HL-60 (cell line): ENCODE results near the gene KISS1R.
A peak's percentile ranks its signal among the peaks of the same experiment; 100 is the strongest.

Experiments used
- DNase-seq, 2 experiments: peaks; one replicate each; pipeline ENCODE4 v3.0.0-alpha.2; 2010 to 2020; ENCODE audit warnings: low read depth in 1 of 2, low spot score in 1 of 2
- H3K27ac ChIP-seq: fragments of 250-450 bp; sonication (Bioruptor Pico); replicated peaks from 2 replicates; pipeline ENCODE4 v1.5.1; 2020; ENCODE audit warnings: mild to moderate bottlenecking, moderate library complexity
- H3K27me3 ChIP-seq: fragments of 250-450 bp; sonication (Bioruptor Pico); 2 replicates; pipeline ENCODE4 v1.5.1; 2021; ENCODE audit warnings: mild to moderate bottlenecking, moderate library complexity; ENCODE audit not compliant: insufficient read depth, poor library complexity, severe bottlenecking
- H3K4me3 ChIP-seq: replicated peaks from 2 replicates; pipeline ENCODE4 v1.5.1; 2011; ENCODE audit warnings: mild to moderate bottlenecking, control low read depth, low read length; ENCODE audit not compliant: insufficient read depth
- GABPA ChIP-seq: IDR thresholded peaks from 2 replicates; pipeline ENCODE4 v1.6.1; 2012; ENCODE audit warnings: low read depth
- POLR2AphosphoS5 ChIP-seq: IDR thresholded peaks from 2 replicates; pipeline ENCODE4 v1.6.1; 2012; ENCODE audit warnings: low read depth
- REST ChIP-seq: IDR thresholded peaks from 2 replicates; pipeline ENCODE4 v1.6.1; 2012; ENCODE audit warnings: low read depth; ENCODE audit not compliant: insufficient replicate concordance
- SPI1 ChIP-seq: IDR thresholded peaks from 2 replicates; pipeline ENCODE4 v1.6.1; 2012; ENCODE audit warnings: low read depth, mild to moderate bottlenecking, borderline replicate concordance
- TF ChIP-seq, protein P1 (sequence below): IDR thresholded peaks from one replicate; pipeline ENCODE4 v1.5.1; 2011; ENCODE audit warnings: low read length, control low read depth, inconsistent platforms; ENCODE audit not compliant: insufficient read depth

Gene KISS1R

GRCh38 chr19:958967-959855, 42.1 kb downstream of the KISS1R start:
- Histone ChIP-seq H3K4me3 (no peak overlapping the region), H3K27ac (no peak overlapping the region), H3K27me3 (no peaks in the 10 kb centered on the region)
- DNase-seq: peak; percentile 44 to 69
- TF ChIP-seq POLR2AphosphoS5 (peak; percentile 32; the same call in 1 of the 2 replicates), REST (no peak)

GRCh38 chr19:960020-960419, 42.9 kb downstream of the KISS1R start:
- H3K27ac ChIP-seq: no peak overlapping the region
- TF ChIP-seq, protein P1, sequence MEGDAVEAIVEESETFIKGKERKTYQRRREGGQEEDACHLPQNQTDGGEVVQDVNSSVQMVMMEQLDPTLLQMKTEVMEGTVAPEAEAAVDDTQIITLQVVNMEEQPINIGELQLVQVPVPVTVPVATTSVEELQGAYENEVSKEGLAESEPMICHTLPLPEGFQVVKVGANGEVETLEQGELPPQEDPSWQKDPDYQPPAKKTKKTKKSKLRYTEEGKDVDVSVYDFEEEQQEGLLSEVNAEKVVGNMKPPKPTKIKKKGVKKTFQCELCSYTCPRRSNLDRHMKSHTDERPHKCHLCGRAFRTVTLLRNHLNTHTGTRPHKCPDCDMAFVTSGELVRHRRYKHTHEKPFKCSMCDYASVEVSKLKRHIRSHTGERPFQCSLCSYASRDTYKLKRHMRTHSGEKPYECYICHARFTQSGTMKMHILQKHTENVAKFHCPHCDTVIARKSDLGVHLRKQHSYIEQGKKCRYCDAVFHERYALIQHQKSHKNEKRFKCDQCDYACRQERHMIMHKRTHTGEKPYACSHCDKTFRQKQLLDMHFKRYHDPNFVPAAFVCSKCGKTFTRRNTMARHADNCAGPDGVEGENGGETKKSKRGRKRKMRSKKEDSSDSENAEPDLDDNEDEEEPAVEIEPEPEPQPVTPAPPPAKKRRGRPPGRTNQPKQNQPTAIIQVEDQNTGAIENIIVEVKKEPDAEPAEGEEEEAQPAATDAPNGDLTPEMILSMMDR: no peak
- DNase-seq: no peak

DNA sequence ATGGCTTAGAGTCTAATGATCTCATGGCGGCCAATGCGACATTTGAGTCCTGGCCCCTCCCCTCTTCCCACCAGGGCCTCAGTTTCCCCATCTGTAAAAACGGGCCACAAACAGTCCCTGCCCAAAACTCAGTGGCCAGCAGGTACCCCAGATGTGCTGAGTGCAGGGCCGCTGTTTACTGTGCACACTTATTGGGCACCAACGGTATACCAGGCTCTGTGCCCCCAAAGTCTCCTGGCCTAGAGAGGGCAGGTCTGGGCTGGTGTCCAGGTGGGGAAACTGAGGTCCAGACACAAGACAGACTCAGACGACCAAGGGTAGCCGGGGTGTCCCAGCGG, 43.4 kb downstream of the KISS1R start:
- no peaks in the 10 kb centered on the region for H3K27me3 ChIP-seq
- H3K27ac ChIP-seq: no peak overlapping the region
- TF ChIP-seq GABPA (no peak), POLR2AphosphoS5 (no peak), REST (no peak), SPI1 (no peak)
- TF ChIP-seq, protein P1: no peak
- H3K4me3 ChIP-seq: no peak overlapping the region
- DNase-seq: no peak

More at GRCh38 chr19:960020-960419, 42.9 kb downstream of the KISS1R start:
- H3K4me3 ChIP-seq: no peak overlapping the region
- no peaks in the 10 kb centered on the region for H3K27me3 ChIP-seq

GRCh38 chr19:961866-962620, 44.9 kb downstream of the KISS1R start:
- no peaks in the 10 kb centered on the region for H3K27me3 ChIP-seq
- no peak overlapping the region for H3K4me3 ChIP-seq
- TF ChIP-seq POLR2AphosphoS5 (no peak), REST (no peak), SPI1 (no peak), GABPA (no peak)
- TF ChIP-seq, protein P1: no peak
- no peak overlapping the region for H3K27ac ChIP-seq
- DNase-seq: no peak
